ENCODE measurements around the gene PCP2. TPM values are rescaled to one million over a fixed set of nuclear protein-coding genes. Genes with fewer than 3 reads are reported as not detected.

The PCP2 gene
- total RNA-seq (6.1 TPM), polyA plus RNA-seq (ENCODE audit: insufficient read depth, low read depth, low replicate concordance) (8.9 TPM)
- long read RNA-seq, donor 1: 0 reads
- long read RNA-seq, donor 2: 0 reads
- long read RNA-seq, donor 3: 0 reads
- long read RNA-seq, donor 4: 0 reads
- long read RNA-seq, donor 5, partial matches to known transcripts: 0 of 7 reads
- long read RNA-seq, donor 5, other reads (novel, unspliced or antisense): 7 of 7 reads
- long read RNA-seq, donor 6, partial matches to known transcripts: 16 of 236 reads
- long read RNA-seq, donor 6, other reads (novel, unspliced or antisense): 220 of 236 reads
- long read RNA-seq, donor 7, partial matches to known transcripts: 1 of 4 reads
- long read RNA-seq, donor 7, other reads (novel, unspliced or antisense): 3 of 4 reads
- long read RNA-seq, donor 8: 0 reads
- long read RNA-seq, donor 9: 0 reads
- long read RNA-seq, donor 10: 0 reads

DNA sequence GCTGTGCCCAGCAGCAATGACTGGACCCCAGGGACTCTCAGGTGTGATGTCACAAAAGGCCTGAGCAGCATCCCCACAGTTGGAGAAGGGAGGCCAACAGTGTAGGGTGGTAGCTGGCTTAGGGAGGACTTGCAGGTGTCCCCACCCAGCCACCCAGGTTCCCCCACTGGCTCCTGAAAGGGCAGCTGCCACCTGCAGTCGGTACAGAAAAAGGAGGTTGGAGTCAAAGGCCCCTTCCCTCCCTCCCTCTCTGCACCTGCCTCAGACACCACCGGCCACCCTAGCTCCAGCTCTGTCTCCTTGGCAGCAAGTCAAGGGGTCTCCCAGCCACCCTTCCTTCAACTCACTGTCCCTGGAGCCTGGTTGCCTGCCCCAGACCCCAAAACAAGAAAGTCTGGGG is at the start of gene PCP2:
Gene PCP2, minus strand, starts transcription at position 22 of the 400 bp plus-strand sequence. CDS start 262 bp downstream, outside the sequence.
- Histone ChIP-seq H3K27ac (ENCODE audit: low read depth in 2 of 2, low read length in 2 of 2) (no peak within 1 kb of the TSS), H3K4me1 (ENCODE audit: control insufficient read depth in 2 of 3, insufficient read depth in 2 of 3, low read depth in 1 of 3, low read length in 3 of 3) (peaks cover 0 to 24% (median 7%) of the 10 kb centered on the region in 3 donors), H3K27me3 (ENCODE audit: control insufficient read depth, insufficient read depth, low read length) (no peaks in the 10 kb centered on the region), H3K9me3 (ENCODE audit: control insufficient read depth in 2 of 3, insufficient read depth in 1 of 3, low read length in 3 of 3) (no peaks in the 10 kb centered on the region), H3K4me3 (ENCODE audit: low read length in 3 of 3) (no peak within 1 kb of the TSS), H3K36me3 (ENCODE audit: control insufficient read depth in 2 of 3, insufficient read depth in 3 of 3, low read length in 3 of 3) (no peaks in the 10 kb centered on the region), H3K9ac (ENCODE audit: low read length in 3 of 3) (no peak within 1 kb of the TSS)
- FAIRE-seq (no peak), DNase-seq (no peak)
- intact Hi-C loops (cut with DNase I): no loop called here
- no peak for TF ChIP-seq CTCF (IDR thresholded peaks at IDR 0.05; ENCODE audit: borderline replicate concordance, extremely low read depth, insufficient read depth)

- TF ChIP-seq CTCF (IDR thresholded peaks at IDR 0.05; ENCODE audit: borderline replicate concordance, extremely low read depth, insufficient read depth): no peak
- peak in 4 of 5 donors; percentile 64 to 81 (median 74) for DNase-seq
- H3K27me3 ChIP-seq (ENCODE audit: control insufficient read depth, insufficient read depth, low read length): no peaks in the 10 kb centered on the region
- no peak overlapping the region for H3K27ac ChIP-seq (ENCODE audit: low read depth in 2 of 2, low read length in 2 of 2)
- no peak overlapping the region for H3K9ac ChIP-seq (ENCODE audit: low read length in 3 of 3)
- H3K36me3 ChIP-seq (ENCODE audit: control insufficient read depth in 2 of 3, insufficient read depth in 3 of 3, low read length in 3 of 3): no peaks in the 10 kb centered on the region
- FAIRE-seq: no peak
- H3K4me3 ChIP-seq (ENCODE audit: low read length in 3 of 3): peak overlapping the region in 2 of 3 donors; percentile 55 to 87
- intact Hi-C loops (cut with DNase I): no loop called here
- H3K4me1 ChIP-seq (ENCODE audit: control insufficient read depth in 2 of 3, insufficient read depth in 2 of 3, low read depth in 1 of 3, low read length in 3 of 3): peaks cover 0 to 8% (median 0%) of the 10 kb centered on the region in 3 donors
- H3K9me3 ChIP-seq (ENCODE audit: control insufficient read depth in 2 of 3, insufficient read depth in 1 of 3, low read length in 3 of 3): no peaks in the 10 kb centered on the region
Measured at GRCh38 chr19:7682175-7682855, 48.8 kb upstream of the PCP2 start.

DNA sequence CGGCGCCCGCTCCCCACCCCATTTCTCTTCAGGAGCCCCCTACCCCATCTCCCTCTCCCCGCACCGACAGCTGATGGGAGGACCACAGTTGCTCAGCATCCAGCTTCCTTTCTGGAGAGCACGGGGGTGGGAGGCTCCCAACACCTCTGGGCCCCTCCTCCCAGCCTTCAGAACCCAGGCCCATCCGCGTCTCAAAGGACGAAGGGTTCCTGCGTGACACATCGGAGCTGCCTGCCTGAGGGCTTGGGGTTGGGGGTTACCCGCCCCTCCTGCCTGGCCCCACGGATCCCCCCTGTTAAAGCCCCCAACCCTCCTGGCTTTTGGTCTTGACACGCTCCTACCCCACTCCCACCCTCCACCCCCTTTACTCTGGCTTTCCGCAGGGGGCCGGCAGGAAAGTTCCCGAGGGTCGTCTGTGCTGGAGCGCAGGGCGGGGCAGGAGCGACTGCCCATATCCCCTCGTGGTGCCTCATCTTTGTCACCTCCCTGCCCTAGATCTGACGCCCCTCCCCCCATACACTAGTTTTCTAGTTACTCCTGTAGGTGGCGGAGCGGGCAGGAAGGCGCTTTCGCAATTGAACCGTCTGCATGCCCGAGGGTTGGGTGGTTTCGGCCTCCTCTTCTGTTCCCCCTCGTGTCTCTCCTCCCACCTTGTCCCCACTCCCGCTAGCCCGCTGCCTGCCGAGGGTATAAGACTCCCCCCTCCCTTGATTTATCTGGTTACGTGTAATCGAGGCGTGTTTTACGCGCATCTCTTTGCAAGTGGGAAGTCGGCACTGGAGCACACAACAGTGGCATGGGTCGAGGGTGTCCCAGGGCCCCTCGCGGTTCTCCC is 48.0 kb upstream of the PCP2 start:
- no peak for FAIRE-seq
- Histone ChIP-seq H3K9ac (ENCODE audit: low read length in 3 of 3) (peak overlapping the region; percentile 36 to 92 (median 92)), H3K36me3 (ENCODE audit: control insufficient read depth in 2 of 3, insufficient read depth in 3 of 3, low read length in 3 of 3) (no peaks in the 10 kb centered on the region), H3K27me3 (ENCODE audit: control insufficient read depth, insufficient read depth, low read length) (no peaks in the 10 kb centered on the region), H3K27ac (ENCODE audit: low read depth in 2 of 2, low read length in 2 of 2) (no peak overlapping the region), H3K4me3 (ENCODE audit: low read length in 3 of 3) (peak overlapping the region; percentile 62 to 87 (median 78)), H3K9me3 (ENCODE audit: control insufficient read depth in 2 of 3, insufficient read depth in 1 of 3, low read length in 3 of 3) (no peaks in the 10 kb centered on the region), H3K4me1 (ENCODE audit: control insufficient read depth in 2 of 3, insufficient read depth in 2 of 3, low read depth in 1 of 3, low read length in 3 of 3) (peaks cover 0 to 8% (median 0%) of the 10 kb centered on the region in 3 donors)
- DNase-seq: peak; percentile 85 to 93 (median 91)
- intact Hi-C loops (cut with DNase I): no loop called here
- TF ChIP-seq CTCF (IDR thresholded peaks at IDR 0.05; ENCODE audit: borderline replicate concordance, extremely low read depth, insufficient read depth): peak; percentile 52
